ENCODE results near the gene TMEM131L. TPM values are rescaled to one million over a fixed set of nuclear protein-coding genes. Genes with fewer than 3 reads are reported as not detected.
"Not testable (repeated sequence)": the region's sequence is repeated elsewhere in the genome, so short reads cannot be mapped to it uniquely, and the experiment has no call there.

TMEM131L gene
- total RNA-seq, 2 experiments from 2014 or later: 37.6 to 41.6 TPM

DNA sequence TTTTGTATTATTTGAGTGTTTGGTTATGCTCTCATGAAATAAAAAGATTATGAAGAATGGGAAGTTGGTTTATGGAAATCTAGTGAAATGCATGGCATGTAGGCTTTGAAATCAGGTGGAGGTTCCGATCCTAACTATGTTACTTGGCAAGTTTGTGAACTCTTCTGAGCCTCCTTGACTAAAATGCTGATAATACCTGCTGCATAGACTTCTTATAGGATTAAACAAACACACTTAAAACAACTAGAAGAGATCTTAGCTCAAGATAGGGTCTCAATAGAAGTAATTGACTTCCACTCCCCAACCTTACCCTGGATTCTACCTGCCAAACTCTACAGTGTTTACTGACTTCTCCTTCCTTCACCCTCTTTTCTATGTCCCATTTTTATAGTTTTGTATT lies 195.7 kb downstream of the TMEM131L start:
- Mint-ChIP-seq H3K27me3 (ENCODE audit: low read depth) (no peaks in the 10 kb centered on the region), H3K27ac (no peak overlapping the region), H3K9me3 (peaks cover 2% of the 10 kb centered on the region), H3K36me3 (ENCODE audit: low read depth) (no peaks in the 10 kb centered on the region), H3K4me1 (ENCODE audit: low read depth) (no peaks in the 10 kb centered on the region), H3K4me3 (no peak overlapping the region)
- CTCF ChIA-PET: no interaction called here
- intact Hi-C loops (cut with micrococcal nuclease): no loop called here
- DNase-seq: no peak

DNA sequence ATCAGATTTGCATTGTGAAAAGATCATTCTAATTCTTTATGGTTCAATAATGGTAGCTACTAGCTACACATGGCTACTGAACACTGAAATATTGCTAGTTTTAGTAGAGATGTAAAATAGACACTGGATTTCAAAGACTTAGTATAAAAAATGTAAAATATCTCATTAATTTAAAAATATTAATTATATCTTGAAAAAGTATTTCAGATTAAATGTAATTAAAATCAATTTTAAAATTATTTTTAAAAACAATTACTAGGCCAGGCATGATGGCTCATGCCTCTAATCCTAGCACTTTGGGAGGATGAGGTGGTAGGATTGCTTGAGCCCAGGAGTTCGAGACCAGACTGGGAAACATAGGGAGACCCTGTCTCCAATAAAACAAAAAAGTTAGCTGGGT lies 197.5 kb downstream of the TMEM131L start:
- no peak for DNase-seq
- CTCF ChIA-PET: interaction anchor here (0.6 to 1.0 kb wide), 2 partner anchors 20 to 56 kb away, joined by 3 read pairs; no protein-coding TSS in a partner anchor
- H3K27me3 Mint-ChIP-seq (ENCODE audit: low read depth): peaks cover 3% of the 10 kb centered on the region

DNA sequence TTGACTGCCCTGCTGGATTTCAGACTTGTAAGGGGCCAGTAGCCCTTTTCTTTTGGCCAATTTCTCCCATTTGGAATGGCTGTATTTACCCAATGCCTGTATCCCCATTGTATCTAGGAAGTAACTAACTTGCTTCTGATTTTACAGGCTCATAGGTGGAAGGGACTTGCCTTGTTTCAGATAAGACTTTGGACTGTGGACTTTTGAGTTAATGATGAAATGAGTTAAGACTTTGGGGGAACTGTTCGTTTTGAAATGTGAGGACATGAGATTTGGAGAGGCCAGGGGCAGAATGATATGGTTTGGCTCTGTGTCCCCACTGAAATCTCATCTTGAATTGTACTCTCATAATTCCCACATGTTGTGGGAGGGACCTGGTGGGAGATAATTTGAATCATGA lies 200.3 kb downstream of the TMEM131L start:
- H3K4me3 Mint-ChIP-seq; intact Hi-C loops (cut with micrococcal nuclease); CTCF ChIA-PET; H3K27me3 Mint-ChIP-seq (ENCODE audit: low read depth); H3K9me3 Mint-ChIP-seq; DNase-seq; H3K4me1 Mint-ChIP-seq (ENCODE audit: low read depth); H3K27ac Mint-ChIP-seq; H3K36me3 Mint-ChIP-seq (ENCODE audit: low read depth): not testable (repeated sequence)

More for the DNA sequence above, 197.5 kb downstream of the TMEM131L start:
- H3K4me3 Mint-ChIP-seq: no peak overlapping the region
- no peaks in the 10 kb centered on the region for H3K4me1 Mint-ChIP-seq (ENCODE audit: low read depth)
- intact Hi-C loops (cut with micrococcal nuclease): no loop called here
- peaks cover 2% of the 10 kb centered on the region for H3K9me3 Mint-ChIP-seq
- H3K36me3 Mint-ChIP-seq (ENCODE audit: low read depth): no peaks in the 10 kb centered on the region
- no peak overlapping the region for H3K27ac Mint-ChIP-seq

GRCh38 chr4:153668647-153669046 lies 202.5 kb downstream of the TMEM131L start:
- Mint-ChIP-seq H3K4me1 (ENCODE audit: low read depth) (no peaks in the 10 kb centered on the region), H3K9me3 (peaks cover 2% of the 10 kb centered on the region), H3K36me3 (ENCODE audit: low read depth) (no peaks in the 10 kb centered on the region), H3K27ac (no peak overlapping the region), H3K4me3 (no peak overlapping the region), H3K27me3 (ENCODE audit: low read depth) (peaks cover 6% of the 10 kb centered on the region)
- CTCF ChIA-PET: no interaction called here
- intact Hi-C loops (cut with micrococcal nuclease): no loop called here
- DNase-seq: no peak

DNA sequence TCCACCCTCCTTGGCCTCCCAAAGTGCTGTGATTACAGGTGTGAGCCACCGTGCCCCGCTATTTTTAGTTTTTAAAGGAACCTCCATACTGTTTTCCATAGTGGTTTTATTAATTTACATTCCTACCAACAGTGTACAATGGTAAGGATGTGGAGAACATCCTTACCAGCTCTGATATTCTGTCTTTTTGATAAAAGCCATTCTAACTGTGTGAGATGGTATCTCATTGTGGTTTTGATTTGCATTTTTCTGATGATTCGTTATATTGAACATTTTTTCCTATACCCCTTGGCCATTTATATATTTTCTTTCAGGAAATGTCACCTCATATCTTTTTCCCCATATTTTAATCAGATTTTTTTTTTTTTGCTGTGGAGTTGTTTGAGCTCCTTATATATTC lies 203.7 kb downstream of the TMEM131L start:
- Mint-ChIP-seq H3K27me3 (ENCODE audit: low read depth) (peaks cover 6% of the 10 kb centered on the region), H3K9me3 (peaks cover 2% of the 10 kb centered on the region), H3K4me1 (ENCODE audit: low read depth) (no peaks in the 10 kb centered on the region), H3K36me3 (ENCODE audit: low read depth) (no peaks in the 10 kb centered on the region), H3K4me3 (no peak overlapping the region), H3K27ac (no peak overlapping the region)
- DNase-seq: no peak
- intact Hi-C loops (cut with micrococcal nuclease): no loop called here
- CTCF ChIA-PET: no interaction called here

GRCh38 chr4:153676486-153676885 lies 210.3 kb downstream of the TMEM131L start:
- intact Hi-C loops (cut with micrococcal nuclease): no loop called here
- Mint-ChIP-seq H3K9me3 (peaks cover 17% of the 10 kb centered on the region), H3K27ac (no peak overlapping the region), H3K4me3 (no peak overlapping the region), H3K27me3 (ENCODE audit: low read depth) (peaks cover 1% of the 10 kb centered on the region), H3K4me1 (ENCODE audit: low read depth) (no peaks in the 10 kb centered on the region), H3K36me3 (ENCODE audit: low read depth) (peaks cover 2% of the 10 kb centered on the region)
- CTCF ChIA-PET: no interaction called here
- no peak for DNase-seq

DNA sequence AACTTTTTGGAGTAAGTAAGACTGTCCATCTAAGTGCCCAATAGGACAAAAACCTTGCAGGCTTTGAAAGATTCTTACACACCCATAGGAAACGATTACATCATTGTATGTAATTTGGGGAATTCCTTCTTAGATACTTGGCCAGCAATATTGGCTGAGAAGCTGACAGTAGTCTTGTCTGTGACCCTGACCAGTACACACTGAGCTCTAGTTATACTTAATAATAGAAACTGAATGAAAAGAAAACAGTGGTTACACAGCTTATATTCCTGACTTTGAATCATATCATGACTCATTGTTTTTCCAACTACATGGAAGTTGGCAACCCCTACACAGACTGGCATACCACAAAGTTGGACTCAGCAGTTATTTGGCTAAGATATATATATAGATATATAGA lies 210.8 kb downstream of the TMEM131L start:
- no peak overlapping the region for H3K4me3 Mint-ChIP-seq
- CTCF ChIA-PET: no interaction called here
- peaks cover 2% of the 10 kb centered on the region for H3K27me3 Mint-ChIP-seq (ENCODE audit: low read depth)
- H3K9me3 Mint-ChIP-seq: peaks cover 17% of the 10 kb centered on the region
- H3K27ac Mint-ChIP-seq: no peak overlapping the region
- H3K4me1 Mint-ChIP-seq (ENCODE audit: low read depth): no peaks in the 10 kb centered on the region
- no peak for DNase-seq
- intact Hi-C loops (cut with micrococcal nuclease): no loop called here
- peaks cover 2% of the 10 kb centered on the region for H3K36me3 Mint-ChIP-seq (ENCODE audit: low read depth)

DNA sequence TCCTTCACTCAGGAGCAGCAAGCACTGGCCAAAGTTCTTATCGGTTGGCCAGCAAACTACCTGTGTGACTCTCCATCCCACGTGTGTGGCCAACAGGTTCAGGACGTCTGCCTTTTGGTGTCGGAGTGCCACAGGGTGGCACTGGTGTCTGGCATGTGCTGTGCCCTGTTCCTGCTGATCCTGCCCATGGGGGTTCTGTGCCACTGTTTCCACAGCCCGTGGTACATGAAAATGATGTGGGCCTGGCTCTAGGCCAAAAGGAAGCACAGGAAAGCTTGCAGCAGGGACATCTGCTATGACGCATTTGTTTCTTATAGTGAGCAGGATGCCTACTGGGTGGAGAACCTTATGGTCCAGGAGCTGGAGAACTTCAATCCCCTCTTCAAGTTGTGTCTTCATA lies 213.3 kb downstream of the TMEM131L start:
- intact Hi-C loops (cut with micrococcal nuclease): no loop called here
- no peak for DNase-seq
- Mint-ChIP-seq H3K9me3 (peaks cover 17% of the 10 kb centered on the region), H3K27ac (no peak overlapping the region), H3K27me3 (ENCODE audit: low read depth) (peaks cover 9% of the 10 kb centered on the region), H3K4me1 (ENCODE audit: low read depth) (peaks cover 5% of the 10 kb centered on the region), H3K4me3 (no peak overlapping the region), H3K36me3 (ENCODE audit: low read depth) (peaks cover 2% of the 10 kb centered on the region)
- CTCF ChIA-PET: no interaction called here

GRCh38 chr4:153683763-153684181 lies 217.6 kb downstream of the TMEM131L start:
- H3K4me1 Mint-ChIP-seq (ENCODE audit: low read depth): peaks cover 13% of the 10 kb centered on the region
- intact Hi-C loops (cut with micrococcal nuclease): loop anchor here (1.0 kb wide), 2 partner anchors 32 to 338 kb away; no protein-coding TSS in a partner anchor
- peaks cover 9% of the 10 kb centered on the region for H3K9me3 Mint-ChIP-seq
- H3K27ac Mint-ChIP-seq: no peak overlapping the region
- DNase-seq: no peak
- CTCF ChIA-PET: interaction anchor here (1.7 kb wide), 1 partner anchor 66 kb away, joined by 5 read pairs; no protein-coding TSS in a partner anchor
- H3K4me3 Mint-ChIP-seq: peak overlapping the region; percentile 68
- peaks cover 4% of the 10 kb centered on the region for H3K36me3 Mint-ChIP-seq (ENCODE audit: low read depth)
- peaks cover 14% of the 10 kb centered on the region for H3K27me3 Mint-ChIP-seq (ENCODE audit: low read depth)

- Mint-ChIP-seq H3K27ac (peak within 1 kb of the TSS; percentile 18), H3K36me3 (ENCODE audit: low read depth) (peaks cover 10% of the 10 kb centered on the region), H3K4me3 (peak within 1 kb of the TSS; percentile 78), H3K27me3 (ENCODE audit: low read depth) (peaks cover 14% of the 10 kb centered on the region), H3K9me3 (peaks cover 16% of the 10 kb centered on the region), H3K4me1 (ENCODE audit: low read depth) (peaks cover 13% of the 10 kb centered on the region)
- CTCF ChIA-PET: interaction anchor here (0.7 to 0.8 kb wide), 2 partner anchors 39 to 599 kb away, joined by 3 read pairs; no protein-coding TSS in a partner anchor
- intact Hi-C loops (cut with micrococcal nuclease): loop anchor here (1.0 kb wide), 2 partner anchors 33 to 339 kb away; no protein-coding TSS in a partner anchor
- DNase-seq: peak; percentile 83
Observed at GRCh38 chr4:153684182-153684970, 218.2 kb downstream of the TMEM131L start, which contains the start of gene TLR2. TSS of gene TLR2 (plus strand) at chr4:153684280. CDS start at chr4:153702908, 18,628 bp downstream.

DNA sequence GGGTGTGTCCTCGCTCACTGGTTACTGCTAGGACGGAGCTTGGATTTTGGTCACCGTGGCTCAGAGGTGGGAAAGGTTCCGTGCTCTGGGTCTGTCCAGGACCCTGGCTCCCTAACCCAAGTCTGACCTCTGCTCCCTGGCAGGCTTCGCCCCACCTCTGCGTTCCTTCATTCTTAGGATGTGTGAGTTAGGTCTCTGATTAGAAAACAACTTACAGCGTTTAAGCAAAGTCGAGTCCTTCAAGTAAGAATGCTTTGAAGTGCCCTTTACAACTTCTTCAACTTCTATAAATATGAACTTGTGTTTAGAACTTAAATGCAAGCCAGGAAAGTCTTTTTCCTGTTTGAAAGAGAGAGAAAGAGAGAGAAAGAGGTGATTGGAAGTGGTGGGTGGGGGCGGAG lies 218.8 kb downstream of the TMEM131L start:
- intact Hi-C loops (cut with micrococcal nuclease): loop anchor here (1.0 kb wide), 2 partner anchors 34 to 340 kb away; no protein-coding TSS in a partner anchor
- peak overlapping the region; percentile 18 for H3K27ac Mint-ChIP-seq
- peaks cover 14% of the 10 kb centered on the region for H3K27me3 Mint-ChIP-seq (ENCODE audit: low read depth)
- peak overlapping the region; percentile 78 for H3K4me3 Mint-ChIP-seq
- peak; percentile 12 for DNase-seq
- CTCF ChIA-PET: interaction anchor here (0.7 to 0.8 kb wide), 2 partner anchors 40 to 599 kb away, joined by 3 read pairs; no protein-coding TSS in a partner anchor
- peaks cover 13% of the 10 kb centered on the region for H3K4me1 Mint-ChIP-seq (ENCODE audit: low read depth)
- H3K9me3 Mint-ChIP-seq: peaks cover 20% of the 10 kb centered on the region
- peaks cover 14% of the 10 kb centered on the region for H3K36me3 Mint-ChIP-seq (ENCODE audit: low read depth)
